ENCODE results near the gene IST1.

The IST1 gene

DNA sequence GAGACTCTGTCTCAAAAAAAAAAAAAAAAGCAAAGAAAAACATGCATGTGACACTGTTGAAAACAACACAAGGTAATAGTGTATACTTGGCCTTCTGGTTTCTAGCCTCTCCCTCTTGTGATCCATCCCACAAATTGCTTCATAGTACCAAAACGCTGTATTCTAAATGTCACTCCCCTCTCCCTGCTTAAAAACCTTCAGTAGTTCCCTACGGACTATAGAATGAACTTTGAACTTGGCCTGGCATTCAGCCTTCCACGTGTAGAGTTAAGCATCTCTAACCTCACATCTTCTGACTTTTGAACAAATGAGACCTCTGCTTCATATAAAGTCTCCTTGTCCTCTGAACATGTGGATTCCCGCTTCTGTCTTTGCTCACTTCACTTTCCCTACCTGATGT, 16.4 kb upstream of the IST1 start:
- no peak overlapping the region for H3K4me3 ChIP-seq (replicated peaks; ENCODE audit: low read depth, low read length)
- TF ChIP-seq, protein P1, sequence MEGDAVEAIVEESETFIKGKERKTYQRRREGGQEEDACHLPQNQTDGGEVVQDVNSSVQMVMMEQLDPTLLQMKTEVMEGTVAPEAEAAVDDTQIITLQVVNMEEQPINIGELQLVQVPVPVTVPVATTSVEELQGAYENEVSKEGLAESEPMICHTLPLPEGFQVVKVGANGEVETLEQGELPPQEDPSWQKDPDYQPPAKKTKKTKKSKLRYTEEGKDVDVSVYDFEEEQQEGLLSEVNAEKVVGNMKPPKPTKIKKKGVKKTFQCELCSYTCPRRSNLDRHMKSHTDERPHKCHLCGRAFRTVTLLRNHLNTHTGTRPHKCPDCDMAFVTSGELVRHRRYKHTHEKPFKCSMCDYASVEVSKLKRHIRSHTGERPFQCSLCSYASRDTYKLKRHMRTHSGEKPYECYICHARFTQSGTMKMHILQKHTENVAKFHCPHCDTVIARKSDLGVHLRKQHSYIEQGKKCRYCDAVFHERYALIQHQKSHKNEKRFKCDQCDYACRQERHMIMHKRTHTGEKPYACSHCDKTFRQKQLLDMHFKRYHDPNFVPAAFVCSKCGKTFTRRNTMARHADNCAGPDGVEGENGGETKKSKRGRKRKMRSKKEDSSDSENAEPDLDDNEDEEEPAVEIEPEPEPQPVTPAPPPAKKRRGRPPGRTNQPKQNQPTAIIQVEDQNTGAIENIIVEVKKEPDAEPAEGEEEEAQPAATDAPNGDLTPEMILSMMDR (IDR thresholded peaks at IDR 0.05; ENCODE audit: low read length, missing control alignments) = no peak
- DNase-seq (ENCODE audit: low read depth) = no peak

DNA sequence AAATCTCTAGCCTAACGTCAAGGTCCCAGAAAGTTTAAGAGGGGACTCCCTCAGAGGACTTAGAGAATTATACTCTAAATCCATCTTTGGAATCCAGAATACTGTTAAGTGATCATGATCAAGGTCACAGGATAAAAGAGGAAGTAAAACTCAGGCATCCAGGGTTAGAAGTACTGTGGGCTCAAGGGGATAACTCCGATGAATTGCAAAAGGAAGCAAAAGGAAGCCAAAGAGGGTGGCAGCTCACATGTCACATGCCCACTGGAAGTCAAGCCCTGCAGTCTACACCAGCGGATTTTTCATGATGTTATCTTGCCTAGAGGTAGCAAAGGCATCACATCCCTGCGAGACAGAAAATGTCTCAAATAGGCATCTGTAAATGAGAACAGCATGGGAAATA, 15.2 kb upstream of the IST1 start:
- DNase-seq (ENCODE audit: low read depth) = no peak
- H3K4me3 ChIP-seq (replicated peaks; ENCODE audit: low read depth, low read length) = no peak overlapping the region
- TF ChIP-seq, protein P1 (IDR thresholded peaks at IDR 0.05; ENCODE audit: low read length, missing control alignments) = no peak

DNA sequence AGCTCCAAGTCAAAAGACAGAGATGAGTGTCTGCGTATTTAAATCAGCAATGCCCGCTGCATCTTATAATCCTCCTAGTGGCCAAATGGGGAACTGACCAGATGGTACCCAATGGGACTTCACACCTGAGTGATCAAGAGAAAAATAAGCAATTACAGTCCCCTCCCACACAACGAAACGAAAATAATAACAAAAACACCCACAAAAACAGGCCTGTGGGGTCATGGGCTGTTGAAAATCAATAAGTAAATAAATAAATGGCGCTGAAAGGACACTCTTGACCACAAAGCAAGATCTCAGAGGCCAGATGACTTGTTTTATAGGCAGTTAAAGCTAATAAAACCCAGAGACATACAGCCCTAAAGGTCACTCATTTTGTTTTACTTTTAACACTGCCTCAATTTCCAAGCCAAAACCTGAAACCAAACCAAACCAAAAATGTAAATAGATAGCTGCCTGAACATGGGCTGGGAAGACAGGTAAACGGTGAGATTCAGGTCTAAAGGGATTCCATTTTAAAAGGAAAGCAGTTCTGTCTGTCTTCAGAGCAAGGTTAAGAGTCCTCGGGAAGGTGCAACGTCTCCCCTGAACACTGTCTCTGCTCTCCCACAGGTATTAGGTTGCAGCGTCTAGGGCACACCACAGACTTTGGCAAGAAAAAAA, 12.7 kb upstream of the IST1 start:
- TF ChIP-seq, protein P1 (IDR thresholded peaks at IDR 0.05; ENCODE audit: low read length, missing control alignments) = peak; percentile 96
- H3K4me3 ChIP-seq (replicated peaks; ENCODE audit: low read depth, low read length) = peak overlapping the region; percentile 76
- DNase-seq (ENCODE audit: low read depth) = peak; percentile 80

DNA sequence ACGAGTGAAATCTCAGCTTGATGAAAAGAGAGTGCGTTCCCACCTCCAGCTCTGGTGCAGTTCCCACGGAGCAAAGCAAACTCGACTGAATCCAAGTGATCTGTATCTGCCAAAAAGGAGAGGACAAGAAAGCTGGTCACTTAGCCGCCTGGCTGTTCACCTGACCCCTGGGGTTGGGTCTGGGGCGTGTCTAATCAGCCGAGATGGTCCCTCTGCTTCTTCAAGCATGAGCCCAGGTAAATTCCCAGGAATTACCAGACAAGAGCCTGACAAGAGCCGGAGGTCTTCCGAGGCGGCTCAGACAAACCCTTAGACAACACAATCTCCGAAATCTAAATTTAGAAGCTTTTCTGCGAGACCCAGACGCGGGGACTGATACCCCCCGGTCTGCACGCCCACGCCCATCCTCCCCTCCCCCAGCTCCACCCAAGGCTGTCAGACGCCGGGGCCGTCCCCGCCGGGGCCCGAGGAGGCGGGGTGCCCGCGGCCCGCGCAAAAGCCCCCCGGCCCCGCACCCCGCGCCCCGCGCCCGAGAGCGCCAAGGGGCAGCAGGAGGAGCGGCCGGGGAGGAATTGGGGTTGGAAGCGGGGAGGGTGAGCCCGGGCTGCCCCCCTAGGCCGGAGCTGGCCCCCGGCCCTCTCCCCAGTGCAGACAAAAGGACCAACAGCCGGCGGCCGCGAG, 12.0 kb upstream of the IST1 start:
- DNase-seq (ENCODE audit: low read depth) = no peak
- H3K4me3 ChIP-seq (replicated peaks; ENCODE audit: low read depth, low read length) = peak overlapping the region; percentile 76
- TF ChIP-seq, protein P1 (IDR thresholded peaks at IDR 0.05; ENCODE audit: low read length, missing control alignments) = no peak

DNA sequence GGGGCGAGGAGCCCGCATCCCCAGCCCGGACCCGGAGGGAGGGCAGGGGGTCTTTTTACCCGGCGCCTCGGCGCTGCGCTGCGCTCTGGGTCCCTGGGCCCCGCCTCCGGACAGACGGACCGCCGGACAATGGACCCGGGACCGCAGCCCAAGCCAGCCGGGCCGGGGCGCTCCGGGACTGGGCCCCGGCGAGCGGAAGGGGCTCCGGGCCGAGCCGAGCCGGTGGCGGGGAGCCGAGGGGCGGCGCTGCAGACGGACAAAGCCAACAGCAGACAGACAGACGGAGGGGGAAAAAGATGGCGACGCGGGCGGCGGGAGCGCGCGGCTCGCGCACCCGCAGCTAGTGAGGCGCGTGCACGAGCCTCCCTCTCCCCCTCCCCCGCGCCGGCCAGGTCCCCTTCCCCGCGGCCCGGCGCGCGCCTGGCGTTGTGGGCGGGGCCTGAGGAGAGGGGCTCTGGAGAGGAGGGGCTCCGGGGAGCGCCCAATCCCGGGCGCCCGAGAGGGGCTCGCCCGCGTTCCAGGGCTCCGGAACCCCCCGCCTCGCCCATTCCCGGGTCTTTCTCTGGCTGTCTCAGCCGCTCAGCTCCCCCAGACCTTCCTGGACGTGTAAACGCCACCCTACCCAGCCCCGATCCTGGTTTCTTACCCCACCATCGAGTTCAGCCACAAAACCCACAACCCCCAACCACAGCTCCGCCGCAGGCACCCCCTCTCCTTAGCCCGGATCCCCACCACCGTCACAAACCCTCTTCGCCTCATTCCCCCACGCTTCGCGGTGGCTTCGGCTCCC, 11.3 kb upstream of the IST1 start, which contains the start of gene ZNF821:
ZNF821 (minus strand) TSS at position 334 of the 790 bp plus-strand sequence. CDS start 4,236 bp downstream, outside the sequence.
- DNase-seq (ENCODE audit: low read depth) = peak; percentile 71
- TF ChIP-seq, protein P1 (IDR thresholded peaks at IDR 0.05; ENCODE audit: low read length, missing control alignments) = peak; percentile 25
- peak within 1 kb of the TSS; percentile 76 for H3K4me3 ChIP-seq (replicated peaks; ENCODE audit: low read depth, low read length)

DNA sequence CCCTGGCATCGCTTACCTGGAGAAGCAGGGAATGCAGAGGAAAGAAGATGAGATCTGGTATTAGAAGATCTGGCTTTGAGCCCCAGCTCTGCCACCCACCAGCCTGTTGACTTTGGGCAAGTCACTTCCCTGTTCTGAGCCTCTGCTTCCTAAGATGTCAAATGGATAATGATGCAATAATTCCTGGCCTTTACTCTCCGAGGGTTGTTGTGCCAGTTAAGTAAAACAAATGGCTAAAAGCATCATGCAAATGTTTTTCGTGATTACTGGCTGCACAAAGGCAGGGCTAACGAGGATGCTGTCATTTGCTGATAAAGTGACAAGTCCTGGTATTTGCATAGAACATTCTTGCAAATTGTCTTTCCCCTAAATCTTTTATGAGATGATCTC, 10.1 kb upstream of the IST1 start:
- H3K4me3 ChIP-seq (replicated peaks; ENCODE audit: low read depth, low read length) = no peak overlapping the region
- TF ChIP-seq, protein P1 (IDR thresholded peaks at IDR 0.05; ENCODE audit: low read length, missing control alignments) = no peak
- no peak for DNase-seq (ENCODE audit: low read depth)
